Liver (tissue), 9 donors: ENCODE results near the gene CHCHD2. TPM values are rescaled to one million over a fixed set of nuclear protein-coding genes. Genes with fewer than 3 reads are reported as not detected.

Experiments
- DNase-seq: peaks from one replicate; pipeline ENCODE4 v3.0.0-alpha.2; 2017; ENCODE audit warnings: low spot score
- H3K27ac ChIP-seq, 2 donors: one replicate each; pipeline ENCODE4 v1.7.0; 2013; ENCODE audit warnings: inconsistent platforms in 2 of 2, low read length in 2 of 2, control low read depth in 1 of 2, low read depth in 1 of 2, mild to moderate bottlenecking in 1 of 2
- H3K27me3 ChIP-seq, 4 donors: one replicate each; pipeline versions ENCODE4 v1.6.1 to v1.7.0; 2013; ENCODE audit warnings: low read length in 3 of 4, inconsistent platforms in 1 of 4, mild to moderate bottlenecking in 1 of 4, moderate library complexity in 1 of 4; ENCODE audit not compliant: control insufficient read depth in 4 of 4, insufficient read depth in 4 of 4
- H3K36me3 ChIP-seq, 4 donors: one replicate each; pipeline versions ENCODE4 v1.6.1 to v1.7.0; 2013; ENCODE audit warnings: low read length in 3 of 4, mild to moderate bottlenecking in 3 of 4, low read depth in 1 of 4, moderate library complexity in 1 of 4; ENCODE audit not compliant: control insufficient read depth in 4 of 4, insufficient read depth in 3 of 4
- H3K4me1 ChIP-seq, 4 donors: one replicate each; pipeline versions ENCODE4 v1.6.1 to v1.7.0; 2013; ENCODE audit warnings: low read length in 3 of 4, mild to moderate bottlenecking in 3 of 4, moderate library complexity in 1 of 4; ENCODE audit not compliant: control insufficient read depth in 4 of 4, insufficient read depth in 4 of 4
- H3K4me3 ChIP-seq, 3 donors: one replicate each; pipeline versions ENCODE4 v1.6.1 to v1.7.0; 2013; ENCODE audit warnings: low read length in 3 of 3, control low read depth in 1 of 3, low read depth in 1 of 3, mild to moderate bottlenecking in 1 of 3
- H3K9ac ChIP-seq, 2 donors: one replicate each; pipeline ENCODE4 v1.7.0; 2013; ENCODE audit warnings: low read length in 2 of 2, mild to moderate bottlenecking in 2 of 2, moderate library complexity in 2 of 2, control low read depth in 1 of 2, low read depth in 1 of 2
- H3K9me3 ChIP-seq, 4 donors: one replicate each; pipeline versions ENCODE4 v1.6.1 to v1.7.0; 2013; ENCODE audit warnings: low read length in 3 of 4; ENCODE audit not compliant: control insufficient read depth in 4 of 4
- ATF3 ChIP-seq: IDR thresholded peaks from 2 replicates; pipeline ENCODE4 v1.6.1; 2016; ENCODE audit warnings: antibody characterized with exemption
- CTCF ChIP-seq: fragments of 150-350 bp; IDR thresholded peaks from 2 replicates; pipeline ENCODE4 v1.5.1; 2017; ENCODE audit warnings: improper control_type of control experiment, low read depth, low read length; ENCODE audit not compliant: missing input control
- EGR1 ChIP-seq, 2 donors: IDR thresholded peaks; 2 replicates each; pipeline ENCODE4 v1.6.1; 2016 to 2018; ENCODE audit warnings: antibody characterized with exemption in 2 of 2, low read depth in 2 of 2
- FOXA1 ChIP-seq: IDR thresholded peaks from 2 replicates; pipeline ENCODE4 v1.6.1; 2016; ENCODE audit warnings: antibody characterized with exemption
- FOXA2 ChIP-seq: IDR thresholded peaks from 2 replicates; pipeline ENCODE4 v1.6.1; 2016; ENCODE audit warnings: antibody characterized with exemption
- GABPA ChIP-seq, 2 donors: IDR thresholded peaks in 1 of 2; conservative IDR thresholded peaks in 1 of 2; 2 replicates each; pipeline ENCODE4 v1.6.1; 2016; ENCODE audit warnings: antibody characterized with exemption in 2 of 2, mild to moderate bottlenecking in 1 of 2, moderate library complexity in 1 of 2
- HNF4A ChIP-seq, 2 donors: conservative IDR thresholded peaks; 2 replicates each; pipeline ENCODE4 v1.6.1; 2016; ENCODE audit warnings: antibody characterized with exemption in 2 of 2, mild to moderate bottlenecking in 2 of 2
- HNF4G ChIP-seq: IDR thresholded peaks from 2 replicates; pipeline ENCODE4 v1.6.1; 2016; ENCODE audit warnings: antibody characterized with exemption
- JUND ChIP-seq, 2 donors: IDR thresholded peaks; 2 replicates each; pipeline ENCODE4 v1.6.1; 2016; ENCODE audit warnings: antibody characterized with exemption in 2 of 2
- MAX ChIP-seq: IDR thresholded peaks from 2 replicates; pipeline ENCODE4 v1.6.1; 2016; ENCODE audit warnings: antibody characterized with exemption
- NR2F2 ChIP-seq: IDR thresholded peaks from 2 replicates; pipeline ENCODE4 v1.6.1; 2016; ENCODE audit warnings: antibody characterized with exemption
- RAD21 ChIP-seq, 2 donors: IDR thresholded peaks; 2 replicates each; pipeline ENCODE4 v1.6.1; 2016; ENCODE audit warnings: antibody characterized with exemption in 2 of 2, mild to moderate bottlenecking in 2 of 2
- REST ChIP-seq: IDR thresholded peaks from 2 replicates; pipeline ENCODE4 v1.6.1; 2016; ENCODE audit warnings: antibody characterized with exemption, mild to moderate bottlenecking
- RXRA ChIP-seq, 2 donors: IDR thresholded peaks; 2 replicates each; pipeline ENCODE4 v1.6.1; 2017 to 2018; ENCODE audit warnings: antibody characterized with exemption in 2 of 2, mild to moderate bottlenecking in 1 of 2
- SP1 ChIP-seq: IDR thresholded peaks from 2 replicates; pipeline ENCODE4 v1.6.1; 2018; ENCODE audit warnings: antibody characterized with exemption, mild to moderate bottlenecking
- TAF1 ChIP-seq: conservative IDR thresholded peaks from 2 replicates; pipeline ENCODE4 v1.6.1; 2016; ENCODE audit warnings: antibody characterized with exemption, mild to moderate bottlenecking
- YY1 ChIP-seq: IDR thresholded peaks from 2 replicates; pipeline ENCODE4 v1.6.1; 2016; ENCODE audit warnings: antibody characterized with exemption, mild to moderate bottlenecking
- ZBTB33 ChIP-seq: IDR thresholded peaks from 2 replicates; pipeline ENCODE4 v1.6.1; 2016; ENCODE audit warnings: antibody characterized with exemption
- WGBS: extraction: QIAGEN DNeasy Blood & Tissue Kit; methylation state at CpG from one replicate; pipeline ENCODE4 v1.1.7; 2013; 5-methylcytosine and 5-hydroxymethylcytosine counted together
- polyA plus RNA-seq, 2 donors: library from polyadenylated mRNA; stranded (reverse) in 1 of 2; unstranded in 1 of 2; fragments of 200-250 nt in 1 of 2; fragments of >200 nt in 1 of 2; fragmentation: Nextera tagmentation in 1 of 2; extraction: Ambion mirVana in 1 of 2; gene quantifications; one replicate each; pipeline versions ENCODE4 v1.2.1 to v1.2.3, GENCODE V29; 2013 to 2015
- total RNA-seq, 2 donors: library from RNA; depleted of rRNA; stranded (reverse); fragments of >200 nt; gene quantifications; one replicate each; pipeline ENCODE4 v1.2.3, GENCODE V29; 2014
- donor health status: healthy.
- donor health status: healthy.
- donor health status: healthy.
- donor health status: healthy.
- donor health status: healthy.

The CHCHD2 gene
- total and polyA plus RNA-seq, 4 donors: 169 to 356 (median 252) TPM

GRCh38 chr7:56079450-56080185 is 26.7 kb downstream of the CHCHD2 start:
- Histone ChIP-seq H3K9me3 (no peaks in the 10 kb centered on the region), H3K27ac (peak overlapping the region; percentile 54 to 58), H3K4me1 (peaks cover under 1 to 29% (median 22%) of the 10 kb centered on the region in 4 donors), H3K4me3 (no peak overlapping the region), H3K9ac (peak overlapping the region in 1 of 2 donors; percentile 22), H3K36me3 (peaks cover 0 to 6% (median 0%) of the 10 kb centered on the region in 4 donors), H3K27me3 (no peaks in the 10 kb centered on the region)
- WGBS: 24% methylated on average over 12 of the region's 12 CpGs
- TF ChIP-seq HNF4G (no peak), SP1 (peak; percentile 68), HNF4A (conservative IDR thresholded peaks at IDR 0.05) (peak; percentile 48 to 53), ZBTB33 (no peak), FOXA2 (peak; percentile 83), FOXA1 (peak; percentile 62), ATF3 (no peak), NR2F2 (peak; percentile 39), RXRA (IDR thresholded peaks at IDR 0.05) (peak; percentile 62 to 86), YY1 (peak; percentile 67), GABPA (IDR thresholded peaks at IDR 0.05 in 1 of 2, conservative IDR thresholded peaks at IDR 0.05 in 1 of 2) (peak in 1 of 2 donors; percentile 13), RAD21 (IDR thresholded peaks at IDR 0.05) (peak; percentile 54 to 75), CTCF (peak; percentile 67), TAF1 (no peak), REST (peak; percentile 41), MAX (no peak), EGR1 (IDR thresholded peaks at IDR 0.05; ENCODE audit: low read depth in 2 of 2) (no peak), JUND (IDR thresholded peaks at IDR 0.05) (peak in 1 of 2 donors; percentile 18)
- no peak for DNase-seq
